HG03135 (cell line): ENCODE measurements around the gene SNX3.
"Not testable (repeated sequence)": the region's sequence is repeated elsewhere in the genome, so short reads cannot be mapped to it uniquely, and the experiment has no call there.

Experiments
- ATAC-seq: cut with Tn5 transposase; IDR thresholded peaks from one replicate; pipeline ENCODE4 v1.9.1; 2021; ENCODE audit warnings: mild to moderate bottlenecking, moderate library complexity; ENCODE audit not compliant: unreplicated experiment

The SNX3 gene

GRCh38 chr6:108263371-108263770 lies 2.5 kb upstream of the SNX3 start:
- ATAC-seq, result no peak

GRCh38 chr6:108260126-108260808 lies 573 bp downstream of the SNX3 start:
- peak; percentile 14 for ATAC-seq

- ATAC-seq, result no peak
Measured at GRCh38 chr6:108254433-108255410, 6.1 kb downstream of the SNX3 start.

GRCh38 chr6:108253241-108253640 lies 7.6 kb downstream of the SNX3 start:
- no peak for ATAC-seq

GRCh38 chr6:108252055-108252454 lies 8.8 kb downstream of the SNX3 start:
- ATAC-seq, result no peak

GRCh38 chr6:108251252-108251651 lies 9.6 kb downstream of the SNX3 start:
- ATAC-seq, result no peak

- no peak for ATAC-seq
Measured at GRCh38 chr6:108250240-108250866, 10.5 kb downstream of the SNX3 start.

GRCh38 chr6:108247965-108248536 lies 12.8 kb downstream of the SNX3 start:
- no peak for ATAC-seq

GRCh38 chr6:108245095-108245494 lies 15.7 kb downstream of the SNX3 start:
- ATAC-seq, result not testable (repeated sequence)

GRCh38 chr6:108243836-108244235 lies 17.0 kb downstream of the SNX3 start:
- ATAC-seq, result no peak

GRCh38 chr6:108242721-108243120 lies 18.1 kb downstream of the SNX3 start:
- no peak for ATAC-seq

GRCh38 chr6:108242259-108242658 lies 18.6 kb downstream of the SNX3 start:
- ATAC-seq, result no peak

- ATAC-seq, result no peak
Measured at GRCh38 chr6:108238322-108238721, 22.5 kb downstream of the SNX3 start.

- no peak for ATAC-seq
Measured at GRCh38 chr6:108236791-108237190, 24.0 kb downstream of the SNX3 start.

- ATAC-seq, result no peak
Measured at GRCh38 chr6:108235127-108235526, 25.7 kb downstream of the SNX3 start.

- ATAC-seq, result no peak
Measured at GRCh38 chr6:108228416-108228815, 32.4 kb downstream of the SNX3 start.

GRCh38 chr6:108227290-108227689 lies 33.5 kb downstream of the SNX3 start:
- ATAC-seq, result no peak

GRCh38 chr6:108222504-108222903 lies 38.3 kb downstream of the SNX3 start:
- ATAC-seq, result no peak

GRCh38 chr6:108222064-108222463 lies 38.8 kb downstream of the SNX3 start:
- no peak for ATAC-seq

- ATAC-seq, result no peak
Measured at GRCh38 chr6:108211671-108212070, 49.2 kb downstream of the SNX3 start.

GRCh38 chr6:108210556-108210955 lies 50.3 kb downstream of the SNX3 start:
- ATAC-seq, result no peak
